GM03348 (cell line): ENCODE results near the gene ANGPT4.
"Not testable (repeated sequence)": the region's sequence is repeated elsewhere in the genome, so short reads cannot be mapped to it uniquely, and the experiment has no call there.

Source experiments
- DNase-seq: peaks from one replicate; pipeline ENCODE4 v3.0.0; 2012; ENCODE audit warnings: low spot score

The ANGPT4 gene

DNA sequence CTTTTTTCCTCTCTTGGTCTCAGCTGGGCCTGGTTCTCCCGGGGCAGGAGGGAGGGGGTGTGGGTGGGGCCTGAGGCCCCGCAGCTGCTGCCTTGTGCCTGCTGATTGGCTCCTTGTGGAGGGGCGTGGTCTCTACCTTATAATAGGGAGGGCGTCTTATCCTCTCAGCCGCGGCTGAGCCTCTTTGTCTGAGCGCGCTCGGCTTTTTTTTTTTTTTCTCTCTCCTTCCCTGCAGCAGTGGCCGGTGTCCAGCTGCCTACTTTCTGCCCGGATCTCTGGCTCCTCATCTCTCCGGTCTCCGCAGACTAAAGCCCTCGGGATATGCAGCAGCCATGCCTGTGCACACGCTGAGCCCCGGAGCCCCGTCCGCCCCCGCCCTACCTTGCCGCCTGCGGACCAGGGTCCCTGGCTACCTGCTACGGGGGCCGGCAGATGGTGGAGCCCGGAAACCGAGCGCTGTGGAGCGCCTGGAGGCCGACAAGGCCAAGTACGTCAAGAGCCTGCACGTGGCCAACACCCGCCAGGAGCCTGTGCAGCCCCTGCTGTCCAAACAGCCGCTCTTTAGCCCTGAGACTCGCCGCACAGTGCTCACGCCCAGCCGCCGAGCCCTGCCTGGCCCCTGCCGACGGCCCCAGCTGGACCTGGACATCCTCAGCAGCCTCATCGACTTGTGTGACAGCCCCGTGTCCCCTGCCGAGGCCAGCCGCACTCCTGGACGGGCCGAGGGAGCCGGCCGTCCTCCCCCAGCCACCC, 71.5 kb downstream of the ANGPT4 start:
- DNase-seq: peak; percentile 98

DNA sequence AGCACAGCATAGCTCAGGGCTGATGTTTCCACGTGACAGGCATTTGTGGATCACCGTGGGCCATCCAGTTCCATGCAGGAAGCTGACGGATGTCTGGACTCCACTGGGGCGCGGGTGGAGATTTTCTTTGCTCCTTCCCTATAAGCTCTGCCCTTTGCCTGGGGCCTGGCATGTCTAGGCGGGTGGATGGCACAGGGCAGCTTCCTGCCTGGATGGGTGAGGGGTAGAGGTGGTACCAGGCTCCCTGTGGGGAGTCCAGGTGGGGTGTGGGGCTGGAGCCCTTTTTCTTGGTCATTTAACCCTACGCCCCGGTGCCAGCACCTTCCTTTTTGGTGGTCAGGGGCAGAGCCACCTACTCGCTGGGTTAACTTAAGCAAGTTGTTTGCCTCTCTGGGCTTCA, 72.2 kb downstream of the ANGPT4 start:
- no peak for DNase-seq

DNA sequence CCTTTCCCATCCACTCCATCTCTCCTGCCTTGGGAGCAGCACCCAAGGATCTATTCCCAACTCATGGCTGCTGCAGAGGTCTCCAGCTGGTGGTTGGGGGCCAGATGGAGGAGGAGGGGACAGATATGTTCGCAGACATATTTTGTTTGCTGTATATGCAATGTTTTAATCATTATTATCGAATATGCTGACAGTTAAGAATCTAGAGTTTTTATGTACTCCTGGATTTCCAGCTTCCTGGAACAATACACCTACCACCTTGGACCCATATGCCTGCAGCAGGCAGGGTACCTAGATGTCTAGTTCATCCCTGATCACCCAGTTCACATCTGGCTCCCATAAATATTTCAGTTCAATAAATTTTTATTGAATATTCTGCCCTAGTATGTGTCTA, 73.6 kb downstream of the ANGPT4 start:
- DNase-seq: no peak

DNA sequence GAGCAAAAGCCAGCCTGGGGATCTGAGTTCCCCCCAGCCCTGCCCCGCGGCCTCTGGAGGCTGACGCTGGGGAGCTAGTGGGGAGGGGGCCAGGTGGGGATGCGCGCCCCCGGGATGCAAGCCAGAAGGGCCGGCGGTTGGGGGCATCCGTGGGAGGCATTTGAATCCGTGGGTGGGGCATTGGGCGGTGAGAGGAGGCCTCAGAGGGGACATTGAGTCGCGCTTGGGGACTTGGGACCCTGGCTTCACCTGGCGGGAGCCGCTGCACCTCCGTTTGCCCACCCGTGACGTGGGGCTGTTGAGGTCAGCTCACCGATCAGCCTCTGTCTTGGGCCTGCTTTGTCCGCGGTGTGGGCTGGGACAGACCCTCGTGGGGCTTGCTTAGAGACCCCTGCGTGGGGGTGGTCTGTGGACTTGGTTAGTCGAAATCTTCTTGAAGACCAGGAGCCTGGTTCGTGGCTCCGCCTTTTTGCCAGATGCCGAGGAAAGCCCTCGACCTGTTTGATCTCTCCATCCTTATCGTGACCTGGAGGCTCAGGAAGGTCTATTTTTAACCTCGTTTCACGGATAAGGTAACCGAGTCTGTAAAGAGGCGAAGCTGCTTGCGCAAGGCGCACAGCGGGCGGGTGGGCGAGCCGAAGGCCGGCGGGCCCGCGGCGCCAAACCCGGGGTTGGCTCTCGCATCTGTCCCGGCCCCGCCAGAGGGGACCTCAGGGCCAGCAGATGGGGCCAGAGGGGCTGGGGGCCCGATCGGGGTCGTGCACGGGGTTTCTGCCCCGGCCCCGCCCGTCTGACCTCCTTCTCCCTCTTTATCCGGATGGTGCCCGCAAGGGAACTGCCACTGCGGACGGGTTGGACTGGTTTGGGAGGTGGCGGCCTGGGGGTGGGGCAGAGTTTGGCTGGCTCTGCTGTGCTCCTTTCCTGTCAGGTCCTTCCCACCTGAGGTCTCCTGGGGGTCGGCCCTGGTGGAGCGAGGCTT, 74.3 kb downstream of the ANGPT4 start:
- no peak for DNase-seq

DNA sequence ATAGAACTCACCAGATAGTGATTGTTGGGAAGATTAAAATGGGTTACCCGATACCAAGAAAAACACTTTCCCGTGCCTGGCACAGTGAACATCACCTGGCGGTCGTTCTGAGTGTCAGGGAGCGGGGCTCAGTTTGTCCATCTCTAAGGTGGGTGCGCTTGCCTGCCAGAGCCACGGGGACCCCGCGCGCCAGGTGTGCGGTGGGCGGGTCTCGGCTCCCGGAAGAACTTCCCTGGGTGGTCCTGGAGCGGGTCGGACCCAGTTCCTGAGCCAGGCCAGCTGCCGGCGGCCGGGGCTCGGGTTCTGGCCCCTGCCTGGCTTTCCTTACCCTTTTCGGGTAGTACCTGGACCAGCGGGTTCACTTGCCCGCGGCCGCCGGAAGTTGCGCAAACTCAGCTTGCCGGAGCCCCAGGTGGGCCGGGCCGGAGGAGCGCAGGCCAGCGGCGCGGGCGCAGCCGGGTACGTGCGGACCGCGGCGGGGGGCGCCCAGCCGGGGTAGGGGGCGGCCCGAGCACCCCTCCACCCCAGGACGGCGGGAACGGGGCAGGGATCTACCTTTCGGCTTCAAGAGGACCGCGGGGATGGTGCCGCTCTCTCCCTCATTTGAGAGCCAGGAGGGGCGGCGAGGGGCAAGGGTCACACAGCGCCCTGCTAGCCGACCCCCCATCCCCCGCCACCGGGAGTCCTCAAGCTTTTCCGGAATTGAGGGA, 75.1 kb downstream of the ANGPT4 start:
- no peak for DNase-seq

DNA sequence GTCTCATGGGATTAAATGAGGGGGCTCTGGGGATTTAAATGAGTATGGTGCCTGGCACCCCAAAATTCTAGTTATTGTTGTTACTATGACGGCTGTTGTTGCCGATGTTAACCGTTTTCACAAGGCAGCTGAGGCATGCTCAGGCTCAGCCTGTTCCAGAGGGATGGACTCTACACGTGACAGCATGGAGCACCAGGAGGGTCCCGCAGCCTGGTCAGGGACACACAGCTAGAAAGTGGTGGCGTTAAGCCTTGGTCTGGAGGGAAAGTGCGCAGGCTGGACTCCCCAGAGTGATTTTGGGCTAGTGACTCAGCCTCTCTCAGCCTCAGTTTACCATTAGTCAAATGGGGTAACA, 75.7 kb downstream of the ANGPT4 start:
- DNase-seq: no peak

DNA sequence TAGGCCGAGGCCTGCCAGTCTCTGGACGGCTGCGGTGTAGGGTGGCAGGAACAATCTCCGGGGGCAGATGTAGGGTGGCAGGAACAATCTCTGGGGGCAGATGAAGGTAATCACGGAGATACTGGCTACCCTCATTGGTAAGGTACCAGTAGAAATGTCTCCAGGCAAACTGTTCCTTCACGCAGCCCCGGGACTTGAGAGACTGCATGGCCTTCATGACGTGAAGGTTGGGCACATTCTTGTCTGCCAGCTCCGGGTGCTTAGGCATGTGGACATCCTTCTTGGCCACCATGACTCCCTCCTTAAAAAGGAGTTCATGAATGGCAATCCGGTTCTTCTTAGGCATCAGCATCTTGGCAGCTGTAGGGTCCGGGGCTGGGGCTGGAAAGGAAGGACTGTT, 76.5 kb downstream of the ANGPT4 start:
- no peak for DNase-seq

DNA sequence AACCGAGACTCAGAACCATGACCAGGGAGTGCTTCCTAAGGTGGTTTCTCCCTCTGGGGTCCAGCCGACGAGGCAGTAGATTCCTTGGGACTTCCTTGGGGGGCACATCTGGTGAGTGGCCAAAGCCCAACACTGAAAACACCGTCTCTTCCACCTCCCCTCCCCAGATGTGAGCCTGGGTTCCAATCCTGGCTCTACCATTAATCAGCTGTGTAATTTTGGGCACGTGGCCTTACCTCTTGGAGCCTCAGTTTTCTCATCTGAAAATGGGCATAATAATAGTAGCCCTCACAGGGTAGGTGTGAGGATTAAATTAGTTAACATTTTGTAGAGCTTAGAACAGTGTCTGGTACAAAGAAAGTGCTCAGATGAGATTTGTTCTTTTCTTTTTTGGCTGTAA, 77.1 kb downstream of the ANGPT4 start:
- no peak for DNase-seq

DNA sequence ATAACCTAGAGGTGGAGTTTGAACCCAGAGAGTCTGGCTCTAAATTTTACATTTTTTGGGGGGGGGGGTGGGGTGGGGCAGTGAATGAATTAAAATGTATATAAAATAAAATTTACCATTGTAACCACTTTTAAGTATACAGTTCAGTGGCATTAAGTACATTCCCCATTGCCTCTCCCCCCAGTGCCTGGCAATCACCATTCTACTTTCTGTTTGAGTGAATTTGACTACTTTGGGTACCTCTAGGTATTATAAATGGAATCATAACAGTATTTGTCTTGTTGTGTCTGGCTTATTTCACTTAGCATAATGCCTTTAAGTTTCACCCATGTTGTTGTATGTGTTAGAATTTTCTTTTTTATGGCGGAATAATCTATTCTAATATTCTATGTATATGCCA, 79.9 kb downstream of the ANGPT4 start:
- DNase-seq: no peak

DNA sequence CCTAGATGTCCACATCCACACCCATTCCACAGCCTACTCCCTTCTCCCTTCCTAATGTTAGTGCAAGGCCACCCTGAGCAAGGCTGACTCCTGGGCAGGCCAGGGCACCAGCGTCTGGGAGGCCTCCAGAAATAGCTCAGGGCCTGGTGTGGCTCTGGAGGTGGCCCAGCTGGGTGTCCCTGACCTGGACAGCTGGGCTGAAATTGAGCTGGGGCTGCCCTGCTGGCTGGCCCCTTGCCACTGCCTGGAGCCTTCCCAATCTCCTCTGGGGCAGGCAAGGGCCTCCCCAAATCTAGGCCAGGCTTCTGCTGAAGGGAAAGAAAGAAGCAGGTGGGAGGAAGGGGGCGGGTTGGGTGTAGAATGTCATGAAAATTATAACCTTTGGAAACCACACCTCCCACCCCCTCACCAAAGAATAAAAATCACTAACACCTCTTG, 80.5 kb downstream of the ANGPT4 start:
- no peak for DNase-seq

DNA sequence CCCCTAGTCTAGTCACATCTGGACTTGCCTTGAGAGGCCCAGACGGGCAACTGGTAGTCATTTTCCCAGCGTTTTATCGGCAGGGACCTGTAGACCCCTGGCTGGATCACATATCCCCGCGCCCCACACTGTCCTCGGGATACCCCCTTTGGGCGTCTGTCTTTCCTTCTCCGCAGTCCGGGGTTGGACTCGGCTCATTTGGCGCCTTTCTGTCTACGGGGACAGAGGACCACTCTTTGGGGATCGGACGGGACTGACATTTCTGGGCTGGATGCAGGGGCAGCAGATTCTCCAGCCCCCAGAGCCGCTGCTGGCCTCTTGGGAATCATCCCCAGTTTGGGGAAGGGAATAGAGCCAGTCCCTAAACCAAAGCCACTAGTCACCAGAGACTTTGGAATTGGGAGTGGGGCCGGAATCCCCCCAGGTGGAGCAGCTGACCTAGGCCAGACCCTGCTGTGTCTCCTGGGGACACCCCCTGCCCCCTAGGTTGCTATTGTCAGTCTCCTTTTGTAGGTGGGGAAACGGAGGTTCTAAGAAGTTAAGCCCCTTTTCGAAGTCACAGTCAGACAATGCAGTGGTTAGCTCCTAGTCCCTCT, 81.9 kb downstream of the ANGPT4 start:
- DNase-seq: no peak

DNA sequence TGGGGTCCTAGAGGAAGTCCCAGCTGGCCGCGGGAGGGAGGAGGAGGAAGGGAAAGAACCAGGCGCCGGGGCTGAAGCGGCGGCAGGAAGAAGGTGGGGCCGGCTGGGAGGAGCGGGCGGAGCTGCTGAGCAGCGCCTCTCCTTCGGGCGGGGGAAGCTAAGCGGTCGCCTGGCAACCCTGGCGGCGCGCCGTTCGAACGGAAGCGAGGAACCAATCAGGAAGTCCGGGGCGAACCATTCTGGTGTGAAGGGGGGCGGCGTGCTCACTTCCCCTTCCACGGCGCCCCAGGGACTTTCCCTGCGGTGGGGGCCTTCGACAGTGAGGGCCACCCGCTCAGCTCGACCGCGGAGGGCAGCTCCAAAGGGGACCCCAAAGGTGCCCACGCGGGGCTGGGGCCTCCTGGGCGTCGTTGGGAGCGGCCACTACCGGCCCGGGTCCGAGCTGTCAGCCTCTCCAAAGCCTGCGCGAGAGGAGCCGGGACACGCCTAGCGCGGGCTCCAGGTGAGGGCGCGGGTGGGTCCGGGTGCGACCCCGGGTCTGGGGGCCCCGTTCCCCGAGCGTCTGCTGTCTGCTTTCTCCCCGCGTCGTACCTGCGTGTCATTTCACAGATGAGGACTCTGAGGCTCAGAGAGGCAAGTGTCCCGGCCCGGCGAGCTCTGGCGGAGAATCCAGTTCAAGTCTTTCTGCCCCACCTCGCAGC, 82.5 kb downstream of the ANGPT4 start, which contains the start of gene FAM110A:
Gene FAM110A, plus strand, starts transcription at position 266 of the 701 bp plus-strand sequence. CDS start 11,090 bp downstream, outside the sequence.
- peak; percentile 98 for DNase-seq

DNA sequence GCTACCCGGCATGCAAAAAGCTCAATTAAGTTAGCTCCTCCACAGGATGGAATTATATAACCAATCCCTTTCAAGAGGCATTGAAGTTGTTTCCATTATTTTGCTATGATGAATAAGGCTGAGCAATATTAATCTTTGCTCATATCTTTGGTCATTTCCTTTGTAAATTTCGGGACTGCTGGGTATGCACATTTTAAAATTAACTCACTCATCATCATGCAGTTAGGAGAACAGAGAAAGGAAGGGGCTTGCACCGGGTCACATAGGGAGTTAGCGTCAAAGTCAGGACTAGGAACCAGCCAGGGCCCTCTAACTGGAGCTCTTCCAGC, 83.0 kb downstream of the ANGPT4 start:
- no peak for DNase-seq

DNA sequence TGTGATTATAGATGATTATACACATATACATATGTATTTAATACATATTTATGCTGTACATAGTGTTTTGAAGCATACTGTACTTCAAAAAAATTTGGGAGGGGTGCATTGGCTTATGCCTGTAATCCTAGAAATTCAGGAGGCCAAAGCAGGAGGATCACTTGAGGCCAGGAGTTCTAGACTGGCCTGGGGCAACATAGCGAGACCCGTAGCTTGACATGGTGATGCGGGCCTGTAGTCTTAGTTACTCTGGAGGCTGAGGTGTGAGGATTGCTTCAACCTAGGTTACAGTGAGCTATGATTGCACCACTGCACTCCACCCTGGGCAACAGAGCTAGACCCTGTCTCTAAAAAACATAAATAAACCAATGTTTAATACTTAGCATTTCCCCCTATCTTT, 84.2 kb downstream of the ANGPT4 start:
- DNase-seq: no peak

DNA sequence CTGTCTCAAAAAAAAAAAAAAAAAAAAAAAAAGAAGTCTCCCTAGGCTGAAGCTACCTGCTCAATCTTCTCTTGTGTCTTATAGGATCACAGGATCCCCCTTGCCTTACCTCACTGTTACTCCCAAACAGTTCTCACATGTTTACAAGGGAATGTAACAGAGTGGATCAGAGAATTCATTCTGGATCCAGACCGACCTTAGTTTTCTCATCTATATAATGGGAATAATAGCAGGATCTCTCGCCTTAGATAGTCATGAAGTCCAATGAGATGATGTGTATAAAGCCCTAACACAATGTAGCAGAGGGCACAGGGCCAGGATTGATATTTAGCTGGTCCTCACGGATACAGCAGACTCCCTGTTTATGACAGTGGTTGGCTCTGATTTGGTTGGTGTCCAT, 84.9 kb downstream of the ANGPT4 start:
- no peak for DNase-seq

DNA sequence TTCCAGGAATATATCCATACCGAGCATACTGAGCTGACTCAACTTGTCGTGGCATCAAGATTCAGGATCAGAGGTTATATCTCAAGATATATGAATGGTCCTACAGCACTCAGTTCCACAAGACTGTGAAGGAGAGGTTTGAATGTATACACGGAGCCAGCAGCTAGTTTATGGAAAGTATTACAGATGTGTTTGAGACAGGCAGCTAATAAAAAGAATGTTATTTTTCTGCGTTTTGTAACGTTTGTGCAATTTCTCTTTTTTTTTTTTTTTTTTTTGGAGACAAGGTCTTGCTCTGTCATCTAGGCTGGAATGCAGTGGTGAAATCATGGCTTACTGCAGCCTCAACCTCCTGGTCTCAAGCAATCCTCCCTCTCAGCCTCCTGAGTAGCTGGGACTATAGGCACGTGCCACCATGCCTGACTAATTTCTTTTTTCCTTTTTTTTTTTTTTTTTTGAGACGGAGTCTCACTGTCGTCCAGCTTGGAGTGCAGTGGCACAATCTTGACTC, 86.1 kb downstream of the ANGPT4 start:
- DNase-seq: no peak

DNA sequence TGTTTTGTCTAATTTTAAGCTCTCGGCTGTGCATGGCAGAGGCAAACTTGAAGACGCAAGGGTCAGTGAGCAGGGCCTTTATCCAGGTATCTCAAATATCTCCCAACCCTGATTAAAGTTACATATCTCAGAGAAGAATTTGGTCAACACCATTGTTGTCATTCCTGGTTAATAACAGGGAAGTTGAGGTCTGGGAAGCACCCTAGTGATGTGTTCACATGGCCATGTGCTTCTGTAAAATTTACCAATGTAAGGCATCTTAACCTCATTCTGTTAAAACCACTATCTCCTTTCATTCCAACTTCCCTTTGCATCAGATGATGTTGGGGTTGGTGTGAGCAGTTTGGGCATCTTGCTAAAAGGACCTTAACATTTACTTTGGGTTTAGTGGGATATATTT, 86.6 kb downstream of the ANGPT4 start:
- no peak for DNase-seq

DNA sequence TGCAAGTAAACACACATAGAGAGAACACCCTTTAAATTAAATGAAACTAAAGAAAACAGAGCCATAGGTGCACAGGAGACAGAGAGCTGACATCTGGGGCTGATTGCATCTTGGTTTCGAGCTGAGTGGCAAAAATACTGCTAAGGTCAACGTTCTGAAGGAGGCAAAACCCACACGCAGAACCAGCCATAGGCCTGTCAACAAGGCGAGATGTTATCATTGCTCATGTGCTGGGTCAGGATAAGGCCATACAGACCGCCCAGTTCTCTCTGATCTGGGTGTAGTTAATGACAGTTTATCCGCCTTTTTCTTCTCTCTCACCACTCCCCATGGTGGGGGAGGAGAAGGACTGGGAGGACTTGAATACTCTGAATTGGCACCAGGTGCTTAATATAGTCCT, 87.1 kb downstream of the ANGPT4 start:
- DNase-seq: no peak

DNA sequence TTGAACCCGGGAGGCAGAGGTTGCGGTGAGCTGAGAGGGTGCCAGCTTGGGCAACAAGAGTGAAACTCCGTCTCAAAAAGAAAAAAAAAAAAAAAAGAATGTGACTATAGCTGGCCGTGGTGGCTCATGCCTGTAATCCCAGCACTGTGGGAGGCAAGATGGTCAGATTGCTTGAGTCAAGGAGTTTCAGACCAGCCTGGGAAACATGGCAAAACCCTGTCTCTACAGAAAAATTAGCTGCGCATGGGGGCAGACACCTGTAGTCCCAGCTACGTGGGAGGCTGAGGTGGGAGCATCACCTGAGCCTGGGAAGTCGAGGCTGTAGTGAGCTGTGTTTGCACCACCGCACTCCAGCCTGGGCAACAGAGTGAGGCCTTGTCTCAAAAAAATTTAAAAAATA, 88.2 kb downstream of the ANGPT4 start:
- not testable (repeated sequence) for DNase-seq

DNA sequence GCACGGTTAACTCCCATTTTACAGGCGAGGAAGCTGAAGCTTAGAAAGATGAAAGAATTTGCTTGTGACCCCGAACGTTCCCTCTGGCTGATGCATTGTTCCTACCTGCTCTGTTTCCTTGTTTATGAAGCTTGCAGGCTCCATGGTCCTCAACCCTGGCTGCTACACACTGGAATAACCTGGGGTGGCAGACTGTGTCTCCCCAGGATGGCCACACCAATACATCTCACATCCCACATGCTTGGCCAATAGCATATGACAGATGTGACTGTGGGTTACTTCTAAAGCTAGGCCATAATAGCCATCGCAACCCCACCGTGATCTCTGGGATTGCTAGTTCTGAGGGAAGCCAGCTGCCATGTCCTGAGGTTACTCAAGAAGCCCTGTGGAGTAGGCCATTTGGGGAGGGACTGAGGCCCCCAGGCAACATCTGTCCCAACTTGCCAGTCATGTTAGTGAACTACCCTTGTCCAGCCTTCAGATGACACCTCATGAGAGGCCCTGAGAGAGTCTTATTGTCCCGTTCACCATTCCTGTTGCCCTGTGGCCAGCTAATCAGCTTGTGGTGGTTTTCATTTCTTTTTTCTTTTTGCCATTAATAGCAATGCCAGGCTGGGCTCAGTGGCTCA, 89.3 kb downstream of the ANGPT4 start:
- DNase-seq: no peak
